GM21825 (cell line): Measurements from ENCODE around the gene FXYD1.
"Not testable (repeated sequence)": the region's sequence is repeated elsewhere in the genome, so short reads cannot be mapped to it uniquely, and the experiment has no call there.

Source experiments
- ATAC-seq: cut with Tn5 transposase; IDR thresholded peaks from one replicate; pipeline ENCODE4 v1.9.1; 2021; ENCODE audit warnings: mild to moderate bottlenecking, moderate library complexity; ENCODE audit not compliant: unreplicated experiment

Gene FXYD1

DNA sequence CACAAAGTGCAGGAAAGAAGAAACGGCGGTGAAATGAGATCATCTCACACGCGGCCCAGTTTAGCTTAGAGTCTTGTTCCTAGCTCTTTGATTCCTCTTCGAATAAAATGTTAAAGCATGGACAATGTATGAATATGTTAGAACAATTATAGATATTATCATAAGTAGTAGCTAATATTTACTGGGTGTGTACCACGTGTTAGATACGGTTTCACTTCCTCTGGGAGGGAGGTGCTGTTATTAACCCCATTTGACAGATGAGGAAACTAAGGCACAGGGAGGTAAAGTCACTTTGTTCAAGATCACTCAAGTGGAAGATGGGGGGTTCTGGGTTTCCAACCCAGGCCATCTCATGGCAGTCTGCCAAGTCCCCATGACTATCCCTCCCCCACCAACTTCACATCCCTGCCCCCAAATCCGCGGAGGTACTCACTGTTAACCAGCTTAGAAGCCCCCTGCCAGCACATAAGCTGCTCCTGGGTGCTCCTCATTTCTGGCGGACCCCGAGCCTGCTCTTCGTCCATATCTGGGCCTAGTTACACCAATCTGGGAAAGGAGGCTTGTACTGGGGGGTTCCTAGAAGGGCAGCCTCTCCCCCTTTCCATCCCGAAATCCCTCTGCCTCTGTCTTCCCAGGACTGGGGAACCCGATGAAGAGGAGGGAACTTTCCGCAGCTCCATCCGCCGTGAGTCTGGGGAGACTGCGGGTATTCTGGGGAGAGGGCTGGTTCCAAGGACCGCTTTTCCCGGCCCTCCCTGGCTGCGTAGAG, 3.4 kb downstream of the FXYD1 start:
- no peak for ATAC-seq

DNA sequence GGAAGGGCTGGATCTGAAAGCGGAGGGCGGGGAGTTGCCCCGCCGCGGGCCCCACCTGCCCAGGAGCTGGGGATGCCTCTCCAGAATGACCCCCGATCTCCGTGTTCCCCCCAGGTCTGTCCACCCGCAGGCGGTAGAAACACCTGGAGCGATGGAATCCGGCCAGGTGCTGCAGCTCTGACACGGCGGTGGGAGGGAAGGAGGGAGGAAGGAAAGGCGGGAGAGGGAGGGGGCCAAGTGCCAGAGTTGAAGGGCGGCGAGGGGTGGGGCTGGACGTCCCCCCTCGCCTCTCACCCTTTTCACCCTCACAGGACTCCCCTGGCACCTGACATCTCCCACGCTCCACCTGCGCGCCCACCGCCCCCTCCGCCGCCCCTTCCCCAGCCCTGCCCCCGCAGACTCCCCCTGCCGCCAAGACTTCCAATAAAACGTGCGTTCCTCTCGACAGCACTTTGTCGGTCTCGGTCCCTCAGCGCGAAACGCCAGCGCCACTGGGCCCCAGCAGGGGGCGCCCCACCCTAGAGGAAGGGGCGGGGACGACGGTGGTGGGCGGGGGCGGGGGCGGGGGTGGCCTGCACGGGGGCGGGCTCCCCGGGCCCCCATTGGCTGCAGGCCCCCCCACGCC, 4.1 kb downstream of the FXYD1 start:
- no peak for ATAC-seq

DNA sequence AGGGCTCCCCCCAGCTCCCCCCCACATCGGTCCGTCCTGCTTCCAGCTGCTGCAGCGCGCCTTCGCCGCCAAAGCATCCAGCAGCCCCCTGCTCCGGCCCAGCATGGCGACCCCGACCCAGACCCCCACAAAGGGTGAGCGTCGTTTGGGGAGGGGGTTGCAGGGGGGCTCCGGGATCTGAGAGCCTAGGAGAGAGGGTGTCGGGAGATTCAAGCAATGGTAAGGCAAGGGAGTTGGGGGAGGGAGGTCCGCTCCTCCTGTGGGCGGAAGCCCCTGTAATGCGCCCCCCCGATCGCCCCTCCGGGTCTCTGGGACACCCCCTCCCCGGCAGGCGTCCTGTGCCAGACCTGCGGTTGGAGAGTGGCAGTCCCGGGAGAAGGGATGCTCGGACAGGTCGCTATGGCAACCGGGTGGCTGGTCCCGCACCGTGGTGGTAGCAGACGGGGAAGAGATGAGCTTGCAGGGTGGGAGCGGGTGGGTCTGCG, 4.6 kb downstream of the FXYD1 start, which contains the start of gene FXYD7:
FXYD7 (plus strand) TSS at position 25 of the 485 bp plus-strand sequence; CDS start at position 104, 79 bp downstream.
- ATAC-seq = no peak

DNA sequence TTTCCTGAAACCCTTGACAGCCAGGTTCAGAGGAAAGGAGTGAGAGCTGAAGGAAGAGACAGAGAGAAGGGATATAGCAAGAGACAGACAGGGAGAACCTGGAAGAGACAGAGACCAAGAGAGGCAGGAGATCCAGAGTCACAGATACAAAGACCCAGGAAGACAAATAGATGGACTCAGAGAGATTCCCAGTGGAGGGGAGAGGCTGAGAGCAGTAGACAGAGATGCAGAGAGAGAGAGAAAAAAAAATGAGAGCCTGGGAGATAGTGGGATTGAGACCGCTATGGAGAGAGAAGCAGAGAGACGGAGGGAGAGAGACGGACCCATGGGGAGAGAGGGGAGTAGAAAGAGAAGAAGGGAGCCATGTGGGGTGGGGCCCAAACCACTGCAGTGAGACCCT, 5.2 kb downstream of the FXYD1 start:
- no peak for ATAC-seq

DNA sequence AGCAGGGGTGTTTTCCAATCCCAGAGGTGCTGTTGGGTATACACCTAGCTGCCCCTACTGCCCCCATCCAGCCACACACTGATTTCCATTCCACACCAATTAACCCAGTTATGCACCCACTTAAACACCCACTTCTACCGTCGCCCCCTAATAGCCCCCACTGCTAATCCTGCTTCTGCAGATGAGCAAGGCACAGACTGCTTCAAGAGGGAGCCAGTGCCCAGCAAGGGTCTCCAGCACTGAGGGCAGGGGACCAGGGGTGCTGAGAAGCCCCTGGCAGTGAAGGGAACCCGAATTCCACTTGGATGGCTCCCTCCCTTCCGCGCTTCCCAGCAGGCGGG, 5.6 kb downstream of the FXYD1 start:
- no peak for ATAC-seq

DNA sequence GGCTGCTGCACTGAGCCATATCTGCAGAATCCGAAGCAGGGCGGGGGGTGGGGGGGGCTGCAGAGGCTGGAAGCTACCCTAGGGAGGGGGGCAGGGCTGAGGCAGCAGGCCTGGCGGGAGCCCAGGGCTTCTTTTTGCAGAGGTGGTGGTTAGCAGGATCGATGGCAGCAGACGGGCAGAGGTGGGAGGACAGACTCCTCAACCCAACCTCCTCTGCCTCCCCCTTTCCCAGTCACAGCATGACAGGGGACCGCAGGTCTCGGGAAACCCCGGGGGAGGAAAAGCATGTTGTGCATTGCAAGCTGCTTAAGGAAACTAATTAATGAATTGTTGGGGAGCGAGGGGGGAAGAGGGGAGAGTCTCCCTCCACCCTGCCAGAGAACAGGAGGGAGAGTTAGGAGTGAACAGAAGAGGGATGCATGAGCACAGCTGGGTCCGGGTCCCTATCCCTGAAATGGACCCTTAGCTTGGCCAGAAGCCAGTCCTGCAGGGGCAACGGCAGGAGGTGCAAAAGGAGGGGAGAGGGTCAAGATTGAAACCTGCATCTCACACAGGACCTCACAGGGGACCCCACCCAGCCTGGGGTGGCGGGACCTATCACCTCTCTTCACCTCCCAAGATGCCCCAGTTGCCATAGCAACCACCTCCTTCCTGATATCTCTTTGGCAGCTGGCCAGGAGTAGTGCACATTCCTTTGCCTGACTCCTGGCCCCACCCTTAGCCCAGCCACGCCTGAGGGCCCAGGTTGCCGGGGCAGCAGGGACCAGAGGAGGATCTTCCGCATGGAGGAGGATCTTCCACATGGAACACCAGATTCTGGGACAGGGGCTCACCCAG, 6.2 kb downstream of the FXYD1 start:
- no peak for ATAC-seq

DNA sequence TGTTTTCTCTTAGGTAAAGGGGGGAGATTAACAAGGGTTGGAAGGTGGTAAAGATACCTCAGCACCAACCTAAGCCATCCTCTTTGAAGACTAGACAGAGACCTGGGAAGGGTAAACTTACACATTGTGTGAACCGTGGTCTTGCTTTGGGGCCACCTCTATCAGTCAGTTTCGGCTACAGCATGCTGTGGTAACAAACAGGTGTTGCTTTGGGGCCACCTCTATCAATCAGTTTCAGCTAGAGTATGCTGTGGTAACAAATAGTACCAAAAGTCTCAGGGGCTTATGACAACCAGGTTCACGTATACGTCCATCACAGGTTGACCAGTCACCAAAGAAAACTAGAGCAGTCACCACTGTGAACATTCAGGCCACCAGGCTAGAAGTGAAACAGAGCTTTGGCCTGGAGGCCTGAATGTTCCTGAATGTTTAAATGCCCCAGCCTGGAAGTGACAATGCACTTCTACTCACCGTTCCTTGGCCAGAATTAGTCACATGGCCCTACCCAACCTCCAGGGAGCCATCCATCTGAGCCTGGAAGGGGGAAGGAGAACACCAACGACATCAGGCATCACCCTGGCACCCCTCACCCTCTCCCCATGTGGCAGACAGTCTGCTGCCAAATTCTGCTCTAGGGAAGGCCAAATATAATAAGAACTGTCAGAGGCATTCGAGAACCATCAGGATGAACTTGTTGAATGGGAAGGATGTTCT, 8.3 kb downstream of the FXYD1 start:
- no peak for ATAC-seq

DNA sequence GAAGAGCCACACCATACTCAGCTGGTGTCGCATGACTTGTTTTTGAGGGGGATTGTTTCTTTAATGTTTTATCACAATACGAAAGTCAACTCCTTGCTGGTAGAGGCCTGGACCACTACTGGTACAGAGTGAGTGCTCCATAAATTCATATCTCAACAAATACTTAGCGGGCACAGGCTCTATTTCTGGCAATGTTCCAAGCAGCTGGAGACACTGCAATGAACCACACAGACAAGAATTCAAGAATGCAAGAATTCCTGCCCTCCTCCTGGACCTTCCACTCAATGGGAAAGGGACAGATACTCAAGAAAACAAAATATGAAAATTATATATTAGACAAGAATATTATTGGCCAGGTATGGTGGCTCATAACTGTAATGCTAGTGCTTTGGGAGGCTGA, 10.8 kb downstream of the FXYD1 start:
- no peak for ATAC-seq

DNA sequence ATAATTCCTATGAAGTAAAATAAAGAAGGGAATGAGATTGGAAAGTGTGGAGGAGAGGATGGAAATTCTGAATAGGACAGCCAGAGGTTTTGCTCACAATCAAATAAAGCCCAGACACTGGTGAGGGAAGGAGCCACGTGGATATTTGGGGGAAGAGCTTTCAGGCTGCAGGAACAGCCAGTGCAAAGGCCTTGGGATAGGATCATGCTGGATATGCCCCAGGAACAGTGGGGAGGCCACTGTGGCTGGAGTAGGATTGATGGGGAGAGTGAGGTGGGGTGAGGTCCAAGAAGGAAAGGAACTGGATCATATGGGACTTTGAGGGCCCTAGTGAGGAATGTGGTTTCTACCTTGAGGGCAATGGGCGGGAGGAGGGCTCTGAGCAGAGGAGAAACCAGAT, 11.8 kb downstream of the FXYD1 start:
- no peak for ATAC-seq

DNA sequence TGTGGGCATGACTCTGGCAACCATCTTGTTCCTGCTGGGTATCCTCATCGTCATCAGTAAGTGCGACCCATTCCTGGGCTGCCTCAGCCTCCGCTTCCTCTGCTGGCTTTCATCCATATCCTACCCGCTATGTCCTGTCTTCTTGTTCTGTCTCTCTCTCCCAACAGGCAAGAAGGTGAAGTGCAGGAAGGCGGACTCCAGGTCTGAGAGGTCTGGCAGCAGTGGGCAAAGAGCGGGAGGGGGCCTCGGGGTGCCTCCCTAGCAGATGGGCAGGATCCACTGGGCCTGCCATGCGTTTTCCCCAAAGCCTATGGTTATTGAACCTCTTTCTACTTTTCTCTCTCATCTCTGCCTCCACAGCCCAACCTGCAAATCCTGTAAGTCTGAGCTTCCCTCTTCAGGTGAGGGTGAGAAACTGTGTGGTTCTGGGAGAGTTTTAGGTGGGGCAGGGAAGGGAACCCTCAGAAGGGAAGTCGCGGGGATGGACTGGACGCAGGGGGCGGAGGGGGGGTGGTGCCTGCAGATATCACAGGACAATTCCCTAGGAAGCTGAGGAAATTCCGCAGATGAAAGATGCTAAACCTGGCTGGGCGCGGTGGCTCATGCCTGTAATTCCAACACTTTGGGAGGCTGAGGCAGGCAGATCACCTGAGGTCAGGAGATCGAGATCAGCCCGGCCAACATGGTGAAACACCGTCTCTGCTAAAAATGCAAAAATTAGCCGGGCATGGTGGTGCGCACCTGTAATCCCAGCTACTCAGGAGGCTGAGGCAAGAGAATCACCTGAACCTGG, 12.8 kb downstream of the FXYD1 start:
- no peak for ATAC-seq

DNA sequence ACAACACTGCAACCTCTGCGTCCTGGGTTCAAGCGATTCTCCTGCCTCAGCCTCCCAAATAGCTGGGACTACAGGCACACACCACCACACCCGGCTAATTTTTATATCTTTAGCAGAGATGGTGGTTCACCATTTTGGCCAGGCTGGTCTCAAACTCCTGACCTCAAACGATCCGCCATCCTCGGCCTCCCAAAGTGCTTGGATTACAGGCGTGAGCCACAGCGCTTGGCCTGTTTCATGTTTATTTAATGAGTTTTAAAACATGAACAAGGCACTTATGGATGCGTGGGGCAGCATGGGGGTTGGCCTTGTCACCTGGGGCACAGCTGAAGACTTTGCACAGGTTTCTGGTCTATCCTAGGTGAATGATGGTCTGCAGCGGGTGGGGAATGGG, 14.5 kb downstream of the FXYD1 start:
- not testable (repeated sequence) for ATAC-seq

DNA sequence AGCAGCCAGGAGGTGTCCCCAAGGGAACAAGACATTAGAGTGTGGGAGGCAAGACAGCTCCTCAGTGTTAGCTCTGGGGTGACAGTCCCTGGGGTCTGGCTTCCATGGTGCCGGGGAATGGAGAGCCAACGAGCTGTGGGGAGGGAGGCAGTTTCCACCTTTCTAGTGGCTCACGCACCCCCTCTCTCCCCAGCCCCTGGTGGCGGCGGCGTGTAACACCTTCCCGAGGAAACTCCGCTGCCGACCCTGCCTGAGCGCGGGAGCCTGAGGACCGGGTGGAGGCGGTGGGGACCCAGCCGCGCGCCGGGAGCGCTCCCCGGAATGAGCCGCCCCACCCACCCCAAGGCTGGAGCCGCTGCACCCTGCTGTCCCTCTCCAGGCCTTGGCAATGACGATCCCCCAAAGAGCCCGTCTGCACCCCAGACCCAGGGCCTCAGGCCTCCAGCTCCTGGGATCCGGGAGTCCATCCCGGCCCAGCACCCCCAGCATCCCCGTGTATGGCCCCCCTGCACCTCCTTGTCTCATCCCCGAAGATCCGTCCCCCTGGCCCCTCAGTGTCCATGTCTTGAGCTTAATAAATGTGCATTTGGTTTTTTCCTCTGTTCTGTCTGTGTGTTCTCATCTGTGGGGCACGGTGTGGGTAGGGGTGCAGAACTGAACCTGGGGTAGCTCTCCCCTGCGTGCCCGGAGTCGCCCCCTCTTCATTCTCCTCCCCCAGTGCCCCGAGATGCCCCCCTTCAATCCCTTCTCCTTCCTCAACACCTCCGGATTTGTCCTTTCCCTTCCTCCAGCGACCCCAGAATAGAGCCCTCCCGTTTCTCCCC, 15.3 kb downstream of the FXYD1 start:
- ATAC-seq = peak; percentile 45

DNA sequence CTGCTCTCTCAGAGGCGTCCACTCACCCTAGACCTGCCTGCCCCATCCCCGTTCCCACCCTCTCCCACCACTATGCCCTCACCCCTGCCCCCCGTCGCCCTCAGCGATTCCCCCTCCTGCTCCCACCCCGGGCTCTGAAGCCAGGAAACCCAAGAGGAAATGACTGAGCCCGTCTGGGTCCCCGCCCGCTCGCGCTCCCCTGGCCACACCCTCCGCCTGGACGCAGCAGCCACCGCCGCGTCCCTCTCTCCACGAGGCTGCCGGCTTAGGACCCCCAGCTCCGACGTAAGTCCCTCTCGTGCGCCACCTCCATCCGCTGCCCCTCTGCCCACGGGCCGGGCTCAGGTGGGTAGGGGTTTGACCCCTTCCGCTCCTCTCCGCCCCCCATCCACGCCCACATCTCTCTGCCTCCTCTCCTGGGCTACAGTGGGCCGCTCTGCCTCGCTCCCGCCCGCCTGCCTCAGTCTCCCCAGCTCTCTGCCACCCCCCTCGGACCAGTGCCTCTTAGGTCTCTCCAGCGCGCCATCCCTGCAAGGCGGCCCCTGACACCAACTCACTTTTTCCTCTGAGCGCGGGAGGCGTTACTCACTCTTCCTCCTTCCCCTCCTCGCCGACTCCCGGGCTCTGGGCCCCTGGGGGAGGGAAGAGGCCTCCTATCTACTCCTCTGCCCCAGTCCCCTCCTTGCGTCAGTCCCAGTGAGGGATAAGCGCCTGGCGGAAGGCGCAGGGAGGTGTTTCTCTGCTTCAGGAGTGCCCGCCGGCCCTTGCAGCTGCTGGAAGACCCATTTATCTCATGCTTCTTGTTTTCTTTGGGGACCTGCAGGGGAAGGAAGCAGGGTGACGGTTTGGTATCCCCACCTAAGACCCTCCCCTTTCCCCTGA, 16.1 kb downstream of the FXYD1 start, which contains the start of gene FXYD5:
FXYD5 (plus strand) TSS at position 211 of the 882 bp plus-strand sequence. CDS start 816 bp downstream, outside the sequence.
- peak; percentile 30 for ATAC-seq

DNA sequence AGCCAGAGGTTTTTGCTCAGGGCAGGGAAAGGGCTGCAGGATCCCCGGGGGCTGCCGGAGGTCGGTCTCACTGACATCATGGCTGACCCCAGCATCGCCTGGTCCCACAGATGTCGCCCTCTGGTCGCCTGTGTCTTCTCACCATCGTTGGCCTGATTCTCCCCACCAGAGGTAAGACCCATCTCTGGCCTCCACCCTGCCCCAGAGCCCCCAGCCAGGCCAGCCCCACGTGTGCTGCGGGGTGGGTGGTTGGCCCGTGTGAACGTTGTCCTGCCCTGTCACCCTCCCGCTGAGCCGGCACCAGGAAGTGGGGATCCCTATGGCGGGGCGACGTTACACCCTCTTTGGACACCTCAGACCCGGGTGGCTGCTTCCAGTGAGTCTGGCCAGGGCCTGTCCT, 16.8 kb downstream of the FXYD1 start:
- ATAC-seq = peak; percentile 26

DNA sequence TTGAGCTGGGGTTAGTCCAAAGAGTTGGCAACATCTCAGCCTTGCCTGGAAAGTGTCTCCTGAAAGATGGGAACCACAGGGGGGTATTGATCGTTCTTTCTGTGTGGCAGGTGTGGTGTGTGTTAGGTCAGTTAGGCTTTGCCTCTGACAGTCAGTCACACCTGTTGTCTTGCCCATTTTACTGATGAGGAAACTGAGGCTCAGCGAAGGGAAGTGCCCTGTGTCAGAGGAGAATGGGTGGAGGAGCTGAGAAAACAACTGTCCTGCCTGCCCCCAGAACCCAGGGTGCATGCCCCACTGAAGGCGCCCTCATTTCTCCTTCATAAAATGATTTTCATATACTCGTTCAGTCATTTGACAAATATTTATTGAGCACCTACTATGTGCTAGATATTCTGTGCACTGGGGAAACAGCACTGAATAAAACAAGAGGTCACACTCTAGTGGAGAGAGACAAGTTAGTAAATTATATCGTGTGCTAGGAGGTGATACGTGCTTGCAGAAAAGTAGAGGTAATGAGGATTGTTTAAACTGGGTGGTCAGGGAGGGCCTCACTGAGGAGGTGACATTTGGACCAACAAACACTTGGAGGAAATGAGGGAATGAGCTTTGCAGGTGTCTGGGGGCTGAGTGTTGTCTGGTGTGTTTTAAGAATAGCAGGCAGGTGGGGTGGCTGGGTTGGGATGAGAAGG, 17.5 kb downstream of the FXYD1 start:
- no peak for ATAC-seq

DNA sequence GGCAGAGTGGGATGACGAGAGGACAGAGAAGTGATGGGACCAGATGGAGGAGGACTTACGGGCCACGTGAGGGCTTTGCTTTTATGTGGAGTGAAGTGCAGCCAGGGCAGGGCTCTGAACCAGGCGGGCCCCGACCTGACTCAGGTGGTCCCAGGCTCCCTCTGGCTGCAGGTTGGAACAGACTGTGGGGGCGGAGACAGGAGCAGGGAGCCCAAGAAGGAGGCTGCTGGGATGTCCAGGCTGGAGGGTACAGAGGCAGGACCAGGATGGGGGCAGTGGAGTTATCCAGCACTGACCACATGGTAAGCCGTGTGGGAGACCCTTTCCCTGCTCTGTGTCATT, 18.0 kb downstream of the FXYD1 start:
- no peak for ATAC-seq

DNA sequence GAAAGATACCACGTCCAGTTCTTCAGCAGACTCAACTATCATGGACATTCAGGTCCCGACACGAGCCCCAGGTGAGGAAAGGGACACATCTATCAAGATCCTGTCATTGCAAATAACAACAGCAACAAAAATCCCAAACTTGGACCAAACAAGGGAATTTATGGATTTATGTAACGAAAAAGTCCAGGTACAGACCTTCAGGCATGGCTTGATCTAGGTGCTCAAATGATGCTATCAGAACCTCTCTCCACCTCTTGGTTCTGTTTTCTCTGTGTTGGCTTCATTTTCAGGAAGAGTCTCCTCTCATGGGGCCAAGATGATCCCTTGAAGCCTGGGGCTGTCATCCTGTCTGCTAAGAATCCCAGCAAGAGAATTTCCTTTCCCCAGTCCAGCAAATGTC, 18.8 kb downstream of the FXYD1 start:
- no peak for ATAC-seq

DNA sequence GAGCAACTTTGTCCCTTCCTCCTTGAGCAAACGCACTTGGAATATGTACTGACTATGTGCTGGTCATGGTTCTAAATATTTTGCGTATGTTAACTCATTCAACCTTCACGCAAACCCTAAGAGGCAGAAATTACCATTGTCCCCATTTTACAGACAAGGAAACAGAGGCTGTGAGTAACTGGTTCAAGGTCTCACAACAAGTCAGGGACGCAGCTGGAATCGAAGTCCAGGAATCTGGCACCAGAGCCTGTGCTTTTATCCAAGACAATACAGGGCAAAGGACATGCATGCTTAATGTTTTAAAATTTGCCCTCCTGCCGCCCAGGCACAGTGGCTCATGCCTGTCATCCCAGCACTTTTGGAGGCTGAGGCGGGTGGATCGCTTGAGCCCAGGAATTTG, 21.0 kb downstream of the FXYD1 start:
- ATAC-seq = no peak
